Activated CD4-positive, alpha-beta T cell treated with anti-CD3 and anti-CD28 coated beads for 48 hours (primary cell): Measurements from ENCODE around the gene PABPC1L.
"Not testable (repeated sequence)": the region's sequence is repeated elsewhere in the genome, so short reads cannot be mapped to it uniquely, and the experiment has no call there.

ENCODE experiments used
- DNase-seq: peaks from one replicate; pipeline ENCODE4 v3.0.0-alpha.2; 2020

The PABPC1L gene

GRCh38 chr20:44909872-44910689, at the start of gene PABPC1L:
PABPC1L (plus strand) TSS chr20:44910060; CDS start chr20:44910144, 84 bp downstream.
- DNase-seq, result peak; percentile 84

DNA sequence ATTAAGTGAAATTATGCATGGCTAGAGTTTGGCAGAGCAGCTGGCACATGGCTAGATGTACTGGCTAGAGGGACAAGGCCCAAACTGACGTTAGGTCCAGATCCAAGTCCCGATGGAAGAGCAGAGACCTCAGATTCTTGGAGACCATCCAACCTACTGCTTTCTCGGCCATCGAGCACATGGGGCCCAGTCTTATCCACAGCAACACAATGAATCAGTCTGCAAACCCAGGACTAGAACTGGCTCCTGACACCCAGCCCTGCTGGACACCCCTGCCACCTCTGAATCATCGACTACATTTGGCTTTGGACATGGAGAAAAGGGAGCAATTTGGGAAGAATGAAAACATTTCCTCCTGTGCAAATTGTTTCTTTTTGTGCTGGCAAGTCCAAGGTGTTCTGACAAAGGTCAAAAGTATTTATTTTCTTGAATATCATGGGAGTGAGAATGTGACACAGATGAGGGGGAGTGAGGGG, 48.3 kb upstream of the PABPC1L start:
- DNase-seq, result no peak

DNA sequence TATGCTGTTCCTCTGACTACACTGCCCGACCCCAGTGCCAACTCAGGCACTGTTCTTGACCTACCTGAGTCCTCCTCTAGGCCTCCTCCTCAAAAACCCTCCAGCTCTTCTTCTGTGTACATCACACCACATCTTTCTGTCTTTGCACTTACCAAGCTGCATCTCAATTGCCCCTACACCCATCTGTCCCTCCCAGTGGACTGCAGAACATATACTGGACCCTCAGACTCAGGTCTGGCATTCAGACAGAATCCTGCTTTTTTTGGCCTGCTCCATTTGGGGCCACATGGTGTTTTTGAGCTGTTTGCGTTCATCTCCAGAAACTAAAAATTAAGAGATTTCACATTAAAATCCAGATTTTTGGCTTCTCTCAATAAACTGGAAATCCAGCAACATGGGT, 47.6 kb upstream of the PABPC1L start:
- no peak for DNase-seq

- DNase-seq, result not testable (repeated sequence)
These were observed 46.3 kb upstream of the PABPC1L start for GRCh38 chr20:44863365-44864084.

DNA sequence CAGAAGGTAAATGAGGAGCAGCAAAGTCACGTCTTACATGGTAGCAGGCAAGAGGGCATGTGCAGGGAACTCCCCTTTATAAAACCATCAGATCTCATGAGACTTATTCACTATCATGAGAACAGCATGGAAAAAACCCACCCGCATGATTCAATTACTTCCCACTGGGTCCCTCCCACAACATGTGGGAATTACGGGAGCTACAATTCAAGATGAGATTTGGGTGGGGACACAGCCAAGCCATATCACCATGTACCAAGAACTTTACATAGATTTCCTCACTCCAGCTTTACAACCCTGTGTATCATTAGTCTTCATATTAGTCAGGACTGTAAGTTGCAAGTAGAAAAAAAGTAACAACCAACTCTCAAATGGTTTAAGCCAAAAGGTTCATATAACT, 45.4 kb upstream of the PABPC1L start:
- not testable (repeated sequence) for DNase-seq

DNA sequence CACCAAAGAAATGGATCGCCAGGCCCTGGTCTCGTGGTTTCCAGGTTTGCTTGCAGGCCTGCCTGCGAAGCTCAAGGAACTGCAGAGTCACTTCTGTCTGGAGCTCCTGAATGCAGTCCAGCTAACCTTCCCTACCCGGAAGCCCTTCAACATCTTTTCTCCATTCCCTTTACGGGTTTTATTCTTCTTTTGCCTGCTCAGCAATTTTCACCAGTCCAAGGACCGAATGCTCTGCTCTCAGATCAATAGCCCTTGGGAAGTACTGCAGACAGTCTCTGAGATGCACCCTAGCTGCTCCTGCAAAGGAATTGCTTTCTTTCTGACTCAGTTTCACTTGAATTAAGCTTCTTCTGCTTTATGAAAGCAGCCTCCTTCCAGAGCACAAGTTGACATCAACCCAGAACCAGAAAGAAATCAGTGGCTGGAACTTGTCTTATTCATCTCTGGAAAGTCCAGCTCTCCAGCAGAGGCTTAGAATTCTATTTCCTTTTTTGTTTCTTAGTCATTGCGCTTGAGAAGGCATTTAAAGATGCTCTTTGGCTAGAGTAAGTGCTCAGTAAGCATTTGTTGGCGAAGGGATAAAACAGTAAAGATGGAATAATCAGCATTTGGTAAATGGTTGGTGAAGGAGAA, 43.0 kb upstream of the PABPC1L start:
- DNase-seq, result no peak

GRCh38 chr20:44869471-44869870, 40.4 kb upstream of the PABPC1L start:
- no peak for DNase-seq

DNA sequence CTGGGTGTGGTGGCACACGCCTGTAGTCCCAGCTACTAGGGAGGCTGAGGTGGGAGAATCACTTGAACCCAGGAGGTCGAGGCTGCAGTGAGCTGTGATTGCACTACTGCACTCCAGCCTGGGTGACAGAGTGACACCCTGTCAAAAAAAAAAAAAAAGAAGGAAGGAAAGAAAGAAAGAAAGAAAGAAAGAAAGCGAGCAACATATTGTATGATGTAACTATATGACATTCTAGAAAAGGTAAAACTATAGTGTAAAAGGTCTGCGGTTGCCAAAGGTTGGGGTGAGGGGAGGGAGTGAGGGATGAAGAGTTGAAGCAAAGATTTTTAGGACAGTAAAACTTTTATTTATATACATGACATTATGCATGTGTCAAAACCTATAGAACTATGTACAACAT, 27.5 kb upstream of the PABPC1L start:
- not testable (repeated sequence) for DNase-seq

GRCh38 chr20:44883214-44883902, 26.5 kb upstream of the PABPC1L start:
- DNase-seq, result no peak

- DNase-seq, result peak; percentile 11
These were observed 24.9 kb upstream of the PABPC1L start for GRCh38 chr20:44884907-44885391.

DNA sequence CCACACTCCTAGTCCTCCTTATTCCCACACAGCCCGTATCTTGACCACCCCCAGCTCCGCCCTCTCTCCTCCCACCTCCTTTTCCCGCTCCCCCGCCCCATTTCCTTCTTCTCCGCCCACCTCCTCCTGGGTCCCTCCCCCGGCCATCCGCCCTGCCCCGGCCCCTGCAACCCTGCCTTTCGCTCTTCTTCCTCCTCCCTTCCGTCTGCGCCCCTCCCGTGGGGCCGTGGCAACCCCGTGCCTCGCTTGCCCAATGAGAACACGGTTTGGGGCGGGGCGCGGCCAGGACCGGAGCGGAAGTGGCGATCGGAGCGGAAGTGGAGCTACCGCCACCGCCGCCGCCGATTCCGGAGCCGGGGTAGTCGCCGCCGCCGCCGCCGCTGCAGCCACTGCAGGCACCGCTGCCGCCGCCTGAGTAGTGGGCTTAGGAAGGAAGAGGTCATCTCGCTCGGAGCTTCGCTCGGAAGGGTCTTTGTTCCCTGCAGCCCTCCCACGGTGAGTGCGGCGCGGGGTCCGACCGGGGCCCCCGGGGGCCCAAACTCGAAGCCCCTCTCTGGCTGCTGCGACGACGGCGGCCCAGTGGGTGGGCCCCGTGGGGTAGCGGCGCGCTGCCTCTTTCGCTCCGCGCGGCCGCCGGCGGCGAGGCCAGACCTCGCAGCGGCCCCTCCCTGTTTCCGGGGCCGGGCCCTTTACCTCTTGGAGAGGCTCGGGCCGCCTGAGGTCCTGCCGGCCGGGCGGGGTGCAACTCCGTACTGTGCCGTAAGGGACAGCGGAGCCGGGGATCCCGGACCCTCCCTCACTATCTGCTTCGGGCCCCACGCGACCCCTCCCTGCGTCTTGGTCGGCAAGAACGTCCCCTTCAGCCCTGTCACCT, 24.2 kb upstream of the PABPC1L start, which contains the start of gene YWHAB:
Gene YWHAB, plus strand, starts transcription at position 314 of the 874 bp plus-strand sequence. CDS start 15,829 bp downstream, outside the sequence.
- DNase-seq, result peak; percentile 99

GRCh38 chr20:44886266-44886651, 23.6 kb upstream of the PABPC1L start:
- DNase-seq, result no peak

DNA sequence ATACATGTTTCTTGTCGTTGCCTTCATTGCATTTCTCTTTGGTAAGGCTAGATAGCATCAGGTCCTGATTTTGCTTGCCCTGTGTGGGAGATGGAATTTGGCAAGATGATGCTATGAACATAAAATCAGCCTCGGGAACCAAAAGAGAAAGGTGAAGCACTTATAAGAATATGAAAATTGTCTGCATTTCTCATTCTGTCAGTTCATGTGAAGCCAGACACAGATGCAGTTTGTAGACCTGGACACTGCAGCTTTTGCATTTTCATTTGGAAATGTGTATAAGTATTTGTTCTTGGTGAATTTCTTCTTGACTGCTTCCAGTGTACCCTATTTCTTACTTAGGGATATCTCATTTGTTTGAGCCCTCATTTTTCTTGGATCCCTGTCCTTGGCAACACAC, 23.0 kb upstream of the PABPC1L start:
- no peak for DNase-seq

DNA sequence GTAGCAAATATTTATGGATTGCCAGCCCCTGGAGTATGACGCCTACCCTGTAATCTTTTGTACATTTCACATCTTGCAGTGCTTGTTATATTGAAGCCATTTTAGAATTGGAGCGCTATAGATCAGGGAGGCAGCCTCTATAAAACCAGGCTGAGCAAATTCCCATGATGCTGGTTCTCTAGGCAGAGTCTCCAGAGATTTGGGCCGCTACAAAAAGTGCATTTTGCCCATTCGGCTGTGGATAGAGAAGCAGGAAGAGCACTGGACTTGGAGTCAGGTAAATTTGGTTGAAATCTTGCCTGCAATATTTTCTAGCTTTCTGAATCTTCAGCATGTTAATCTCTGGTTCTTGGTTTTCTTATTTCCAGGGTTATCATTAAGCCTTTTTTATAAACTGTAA, 22.4 kb upstream of the PABPC1L start:
- no peak for DNase-seq

DNA sequence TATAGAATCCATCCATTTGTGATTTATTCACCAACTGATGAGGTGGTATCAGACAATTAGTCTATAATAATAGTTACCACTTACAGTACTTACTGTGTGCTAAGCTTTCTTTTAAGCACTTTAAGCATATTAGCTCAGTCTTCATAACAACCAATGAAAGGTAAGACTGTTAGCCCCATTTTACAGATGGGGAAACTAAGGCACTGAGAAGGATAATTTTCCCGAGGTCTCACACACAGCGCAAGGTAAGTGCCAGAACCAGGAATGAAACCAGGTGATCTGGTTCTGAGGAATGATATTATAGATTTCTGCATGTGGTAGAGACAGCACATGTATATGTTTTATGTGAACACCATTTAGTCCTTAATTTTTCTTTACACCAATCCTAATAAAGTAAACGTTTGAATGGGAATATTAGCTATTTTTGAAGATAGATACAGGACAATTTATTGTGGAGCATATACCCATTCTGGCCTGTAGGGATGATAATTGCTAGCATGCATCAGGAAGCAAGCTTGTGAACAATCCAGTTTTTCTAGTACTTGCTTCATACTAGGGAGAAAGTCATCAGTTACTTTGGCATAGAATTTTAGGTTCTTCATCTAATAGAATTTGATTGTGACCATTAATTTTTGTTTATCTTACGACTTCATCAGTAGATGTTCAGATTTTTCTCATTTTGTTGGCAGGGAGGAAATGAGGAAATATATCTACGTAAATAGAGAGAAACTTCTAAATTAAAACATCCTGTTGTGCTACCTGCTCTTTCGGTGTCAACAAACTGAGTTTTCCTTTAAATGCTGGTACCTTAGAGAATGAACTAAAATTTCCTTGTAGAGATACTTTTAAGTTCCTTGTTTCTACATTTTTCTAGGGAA, 21.4 kb upstream of the PABPC1L start:
- no peak for DNase-seq

- DNase-seq, result no peak
These were observed 18.0 kb upstream of the PABPC1L start for GRCh38 chr20:44891826-44892225.

DNA sequence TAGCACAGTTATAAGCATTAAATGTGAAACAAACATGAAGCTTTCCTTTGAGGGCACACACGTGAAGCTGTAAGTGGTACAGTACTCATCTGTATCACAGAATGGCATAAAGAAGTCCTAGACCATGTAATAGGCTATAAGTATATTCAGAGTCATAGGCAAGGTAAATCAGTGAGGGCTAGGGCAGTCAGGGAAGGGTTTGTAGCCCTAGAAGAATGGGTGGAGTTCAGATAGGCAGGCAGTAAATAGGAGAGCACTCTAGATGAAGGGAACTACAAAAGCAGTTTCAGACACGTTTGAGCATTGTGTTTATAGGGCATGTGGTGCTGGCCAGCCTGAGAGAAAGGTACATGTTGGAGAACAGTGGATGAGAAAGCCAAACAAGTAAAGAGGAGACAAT, 14.9 kb upstream of the PABPC1L start:
- no peak for DNase-seq

DNA sequence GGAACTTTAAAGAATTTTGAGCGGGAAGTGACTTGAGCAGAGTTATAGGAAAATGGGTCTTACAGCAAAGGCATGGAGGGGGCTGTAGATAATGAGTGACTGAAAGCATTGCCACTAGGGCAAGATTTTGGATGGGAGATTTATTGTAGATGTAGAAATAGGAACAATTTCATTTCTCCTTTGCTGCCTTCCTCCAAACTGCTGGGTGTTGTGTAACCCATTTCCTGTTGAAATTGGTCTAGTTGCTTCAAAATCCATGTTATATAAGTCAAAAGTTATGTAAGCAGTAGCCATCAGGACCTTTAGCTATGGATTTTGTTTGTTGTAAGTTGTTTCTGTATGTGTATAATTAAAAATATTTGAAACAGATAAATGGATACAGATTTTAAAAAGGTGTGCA, 13.3 kb upstream of the PABPC1L start:
- no peak for DNase-seq

GRCh38 chr20:44897133-44897532, 12.7 kb upstream of the PABPC1L start:
- no peak for DNase-seq

- no peak for DNase-seq
These were observed 9.5 kb upstream of the PABPC1L start for GRCh38 chr20:44900231-44900854.
